GM18505 (cell line): ENCODE data around the gene DMPK.

Experiments
- ATAC-seq: cut with Tn5 transposase; IDR thresholded peaks from one replicate; pipeline ENCODE4 v1.9.1; 2021; ENCODE audit not compliant: unreplicated experiment
- POLR2A ChIP-seq: IDR thresholded peaks from 4 replicates; pipeline ENCODE4 v1.6.1; 2011; ENCODE audit warnings: borderline replicate concordance; ENCODE audit not compliant: insufficient read depth, insufficient read length; ENCODE audit errors: extremely low read depth

Gene DMPK

GRCh38 chr19:45789035-45789786 lies 6.9 kb upstream of the DMPK start:
- TF ChIP-seq POLR2A = no peak
- no peak for ATAC-seq

DNA sequence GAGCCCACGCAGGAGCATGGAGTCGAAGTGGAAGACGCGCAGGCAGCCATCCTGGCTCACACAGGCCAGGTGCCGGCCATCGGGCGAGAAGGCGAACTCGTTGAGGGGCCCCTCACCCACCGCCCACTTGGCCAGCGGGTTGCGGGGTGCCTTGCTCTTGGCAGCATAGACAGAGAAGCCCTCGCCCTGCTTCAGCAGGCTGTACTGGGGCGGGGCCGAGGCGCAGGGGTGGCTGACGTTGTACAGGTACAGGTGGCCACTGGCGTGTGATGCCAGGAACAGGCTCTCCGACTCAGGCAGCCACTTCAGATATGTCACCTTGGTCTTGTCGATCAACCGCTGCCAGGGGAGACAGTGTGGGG lies 4.2 kb upstream of the DMPK start:
- ATAC-seq = no peak
- no peak for TF ChIP-seq POLR2A

DNA sequence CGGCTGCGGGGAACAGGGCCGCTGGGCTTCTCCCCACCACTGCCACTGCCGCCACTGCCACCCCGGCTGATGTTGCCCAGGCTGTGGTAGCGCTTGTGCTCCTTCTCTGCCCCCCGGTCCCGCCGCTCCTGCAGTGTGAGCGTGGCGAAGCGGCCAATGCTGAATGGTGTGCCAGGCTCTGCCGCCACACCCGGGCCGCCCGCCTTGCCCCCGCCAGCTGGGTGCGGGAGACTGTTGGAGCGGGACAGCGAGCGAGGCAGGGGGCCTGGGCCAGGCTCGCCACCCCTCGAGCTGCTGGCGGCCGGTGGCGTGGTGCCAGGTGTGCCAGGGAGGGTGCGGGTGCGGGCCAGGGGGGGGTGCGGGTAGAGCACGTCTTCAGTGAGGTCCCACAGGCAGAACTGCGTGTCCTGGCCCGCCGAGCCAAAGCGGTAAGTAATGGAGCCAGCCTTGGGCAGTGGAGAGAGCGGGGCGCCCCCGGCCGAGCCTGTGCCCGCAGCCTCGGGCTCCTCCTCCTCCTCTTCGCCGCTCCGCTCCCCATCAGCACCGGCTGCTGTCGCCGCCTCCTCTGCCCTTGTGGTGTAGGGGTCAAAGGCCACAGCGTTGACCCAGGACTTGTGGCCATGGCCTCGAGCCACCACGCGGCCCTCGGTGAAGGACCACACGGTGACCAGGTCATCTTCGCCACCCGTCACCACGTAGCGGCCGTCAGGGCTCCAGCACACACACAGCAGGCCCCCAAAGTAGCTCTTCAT lies 3.7 kb upstream of the DMPK start:
- ATAC-seq = no peak
- no peak for TF ChIP-seq POLR2A

DNA sequence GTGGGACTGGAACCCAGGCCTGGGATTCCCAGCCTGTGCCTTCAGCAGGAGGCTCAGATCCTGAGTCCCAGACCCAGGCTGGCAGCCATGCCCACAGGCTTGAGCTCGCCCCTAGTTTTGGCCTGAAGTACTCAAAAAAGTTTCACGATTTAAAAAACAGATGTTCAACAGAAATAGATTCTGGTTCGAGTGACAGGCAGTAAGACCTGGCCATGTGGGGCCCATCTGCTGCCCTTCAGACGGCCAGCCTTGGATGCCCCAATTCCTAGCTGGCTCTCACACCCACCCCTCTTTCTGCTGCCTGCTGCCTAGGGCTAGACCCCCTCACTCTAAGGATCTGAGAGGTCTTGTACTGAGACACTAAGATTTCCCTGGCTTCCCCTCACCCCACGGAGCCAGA lies 2.8 kb upstream of the DMPK start:
- ATAC-seq = no peak
- no peak for TF ChIP-seq POLR2A

DNA sequence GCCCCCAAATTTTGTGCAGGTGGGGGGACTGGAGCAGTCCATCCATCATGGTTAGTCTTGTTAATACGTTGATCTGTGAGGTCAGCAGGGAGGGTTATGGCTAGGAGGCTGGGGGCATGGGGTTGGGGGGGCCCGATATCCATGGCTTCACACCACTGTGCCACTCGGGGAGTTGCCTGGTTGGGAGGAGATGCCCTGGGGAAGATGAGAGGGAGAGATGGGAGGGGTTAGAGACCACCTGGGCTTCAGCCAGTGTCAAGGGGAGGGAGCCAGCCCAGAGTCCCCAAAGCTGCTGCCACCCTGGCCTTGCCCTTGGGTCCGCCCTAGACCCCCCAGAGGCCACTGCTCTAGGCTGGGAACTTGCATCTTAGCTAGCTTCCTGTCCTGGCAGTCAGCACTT lies 1.8 kb upstream of the DMPK start:
- no peak for ATAC-seq
- TF ChIP-seq POLR2A = no peak

DNA sequence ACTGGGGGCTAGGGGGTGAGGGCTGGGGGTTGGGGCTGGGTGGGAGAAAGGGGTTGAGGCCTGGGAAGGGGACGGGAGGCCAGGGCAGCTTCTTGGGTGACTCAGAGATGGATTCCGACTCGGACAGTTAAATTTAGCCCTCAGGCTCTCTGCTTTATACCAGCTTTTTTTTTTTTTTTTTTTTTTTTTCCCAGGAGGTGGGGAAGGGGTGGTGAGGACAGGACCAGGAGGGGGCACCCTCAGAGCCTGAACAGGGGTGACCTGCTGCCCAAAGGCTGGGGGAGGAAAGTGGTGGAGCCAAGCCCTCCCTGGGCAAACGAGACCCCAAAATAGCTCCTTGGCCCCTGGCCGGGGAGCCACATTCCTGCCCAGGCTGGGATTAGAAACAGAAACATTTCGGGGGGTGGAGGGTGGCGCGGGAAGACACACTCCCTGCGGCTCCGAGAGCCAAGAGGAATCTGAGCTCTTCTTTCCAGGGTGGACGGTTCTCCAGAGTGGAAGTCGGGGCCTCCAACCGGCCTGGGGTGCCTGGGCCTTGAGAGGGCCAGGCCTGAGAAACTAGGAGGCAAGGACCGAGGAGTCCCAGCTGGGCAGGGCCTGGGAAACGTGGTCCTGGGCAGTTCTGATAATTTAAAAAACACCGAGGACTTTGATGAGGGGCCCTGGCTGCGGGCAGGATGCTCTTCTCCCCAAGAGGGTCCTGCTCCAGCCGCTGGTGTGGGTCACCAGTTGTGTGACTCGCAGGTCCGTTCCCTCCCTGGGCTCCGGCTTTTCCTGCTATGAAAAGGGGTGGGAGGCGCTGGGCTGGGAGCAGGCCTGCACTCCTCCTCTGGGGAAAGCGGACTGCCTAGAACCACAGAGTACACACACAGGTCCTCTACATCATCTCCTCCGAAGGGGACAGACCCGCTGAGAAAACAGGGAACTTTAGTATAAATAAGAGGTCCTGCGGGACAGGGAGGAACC lies 813 bp upstream of the DMPK start:
- no peak for ATAC-seq
- TF ChIP-seq POLR2A = no peak

GRCh38 chr19:45781214-45782161 lies 802 bp downstream of the DMPK start:
- no peak for TF ChIP-seq POLR2A
- no peak for ATAC-seq

DNA sequence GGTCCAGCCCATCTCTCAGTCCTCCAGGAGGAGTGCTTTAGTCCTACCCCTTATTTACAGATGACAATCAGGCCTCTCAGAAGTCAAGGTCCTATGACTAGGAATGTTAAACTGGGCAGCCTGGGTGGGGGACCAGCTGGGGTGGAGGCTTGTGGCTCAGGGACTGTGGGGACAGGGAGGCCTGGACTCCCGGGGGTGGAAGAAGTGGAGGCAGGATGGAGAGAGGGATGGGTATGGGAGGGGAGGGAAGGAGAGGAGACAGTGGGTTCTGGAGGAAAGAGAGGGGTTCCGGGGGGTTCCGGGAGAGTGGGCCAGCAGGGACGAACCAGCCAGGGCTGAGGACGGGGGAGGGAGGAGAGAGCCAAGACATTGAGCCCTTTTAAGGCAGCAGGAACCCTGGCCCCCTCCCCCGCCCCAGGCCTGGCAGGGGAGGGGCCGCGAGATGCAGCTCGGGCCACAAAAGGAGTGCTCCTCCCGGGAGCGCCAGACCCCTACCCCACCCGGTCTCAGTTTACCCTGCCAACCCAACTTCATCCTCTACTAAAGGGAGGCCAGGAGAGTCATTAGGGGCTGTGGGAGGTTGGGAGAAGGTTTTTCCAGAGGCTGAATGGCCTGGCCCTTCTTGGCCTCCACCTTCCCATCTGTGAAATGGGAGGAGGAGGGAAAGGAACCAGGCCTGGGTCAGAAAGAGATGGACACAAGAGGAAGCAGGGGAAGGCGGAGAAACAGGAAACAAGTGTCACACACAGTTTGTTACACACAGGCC lies 1.7 kb downstream of the DMPK start:
- no peak for ATAC-seq

DNA sequence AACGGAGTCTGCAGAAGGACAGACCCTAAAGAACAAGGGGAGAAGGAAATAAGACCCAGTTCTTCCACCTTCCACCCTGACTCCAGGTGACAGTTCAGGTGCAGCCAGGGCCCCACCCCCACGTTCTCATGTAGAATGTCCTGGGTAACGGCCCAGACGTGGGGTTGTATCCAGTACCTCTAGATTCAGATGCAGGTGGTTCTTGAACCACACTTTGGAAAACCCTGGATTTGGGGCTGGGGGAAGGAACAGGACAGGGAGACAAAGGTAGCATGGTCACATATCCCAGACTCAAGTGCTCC lies 2.2 kb downstream of the DMPK start:
- no peak for TF ChIP-seq POLR2A
- no peak for ATAC-seq

More for the DNA sequence above, 1.7 kb downstream of the DMPK start:
- no peak for TF ChIP-seq POLR2A

- peak; percentile 62 for ATAC-seq
- no peak for TF ChIP-seq POLR2A
These were observed 2.8 kb downstream of the DMPK start for GRCh38 chr19:45779231-45780145.

DNA sequence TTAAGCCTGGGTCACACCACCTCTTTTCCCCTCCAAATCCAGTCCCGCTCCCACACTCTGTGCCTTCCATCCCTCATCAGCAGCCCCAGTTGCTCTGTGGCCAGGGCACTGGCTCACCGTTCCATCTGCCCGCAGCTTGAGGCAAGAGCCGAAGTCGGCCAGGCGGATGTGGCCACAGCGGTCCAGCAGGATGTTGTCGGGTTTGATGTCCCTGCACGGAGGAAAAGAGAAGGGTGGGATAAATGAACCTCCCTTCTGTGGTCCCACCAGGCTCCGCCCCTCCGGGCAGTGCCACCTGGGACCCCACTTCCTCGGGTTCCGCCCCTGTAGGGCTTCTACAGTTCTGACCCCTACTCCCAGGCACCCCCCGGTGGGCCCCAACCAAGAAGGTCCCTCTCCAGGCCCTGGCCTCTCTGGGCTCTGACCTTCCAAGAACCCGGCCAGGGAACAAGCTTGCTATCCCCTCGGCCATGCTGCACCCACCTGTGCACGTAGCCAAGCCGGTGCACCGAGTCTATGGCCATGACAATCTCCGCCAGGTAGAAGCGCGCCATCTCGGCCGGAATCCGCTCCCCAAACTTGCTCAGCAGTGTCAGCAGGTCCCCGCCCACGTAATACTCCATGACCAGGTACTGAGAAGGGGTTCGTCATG lies 4.2 kb downstream of the DMPK start:
- no peak for TF ChIP-seq POLR2A
- ATAC-seq = no peak

GRCh38 chr19:45777395-45777961 lies 4.8 kb downstream of the DMPK start:
- ATAC-seq = no peak
- TF ChIP-seq POLR2A = no peak
